GM12878 (cell line): Measurements from ENCODE around the gene IL17RC. TPM values are rescaled to one million over a fixed set of nuclear protein-coding genes. Genes with fewer than 3 reads are reported as not detected.
A peak's percentile ranks its signal among the peaks of the same experiment; 100 is the strongest.

Experiments used
- ATAC-seq: fragments of 200-7000 bp; cut with Tn5 transposase; 3 replicates; pipeline ENCODE4 v1.9.1; 2020; ENCODE audit warnings: mild to moderate bottlenecking, moderate library complexity
- BruUV-seq: library from RNA; stranded (reverse); fragments of 400-500 nt; replicated peaks from 2 replicates; lab custom pipeline; 2021; lab: Mats Ljungman, UMichigan
- CTCF ChIA-PET: fragments of 300-600 bp; sonication (Branson Sonifier 250); formaldehyde crosslinking; extraction: SDS; loops from one replicate; lab custom pipeline; 2021; ENCODE audit warnings: inconsistent platforms; lab: Yijun Ruan, JAX
- POLR2A ChIA-PET: fragments of 350-600 bp; formaldehyde crosslinking; extraction: SDS; loops from one replicate; lab custom pipeline; 2021; ENCODE audit warnings: inconsistent platforms; lab: Charles Lee
- RAD21 ChIA-PET: fragments of 300-600 bp; sonication (Branson Sonifier 250); formaldehyde crosslinking; loops from one replicate; lab custom pipeline; 2023; ENCODE audit warnings: antibody characterized with exemption; ENCODE audit not compliant: unreplicated experiment; lab: Charles Lee
- SMC1A ChIA-PET: fragments of 300-600 bp; sonication (Branson Sonifier 250); formaldehyde crosslinking; loops from one replicate; lab custom pipeline; 2023; ENCODE audit not compliant: unreplicated experiment, uncharacterized antibody; lab: Charles Lee
- DNase-seq: peaks from one replicate; pipeline ENCODE4 v3.0.0-alpha.2; 2011; ENCODE audit warnings: low read depth, low spot score
- FAIRE-seq: peaks from 3 replicates; lab custom pipeline; 2011; peaks lifted over from hg19 to GRCh38; lab: Jason Lieb, UNC
- H2AFZ ChIP-seq: 2 replicates; pipeline ENCODE4 v1.6.0; 2011; ENCODE audit warnings: low read depth, low read length, control low read depth; ENCODE audit not compliant: control insufficient read depth
- H3K27ac ChIP-seq: 2 replicates; pipeline ENCODE4 v1.5.1; 2011; ENCODE audit warnings: control low read depth; ENCODE audit not compliant: control insufficient read depth, insufficient read depth
- H3K27me3 ChIP-seq, 2 experiments: replicated peaks in 1 of 2; 2 replicates each; pipeline versions ENCODE4 v1.6.0 to v1.6.1; 2011; ENCODE audit warnings: low read length in 1 of 2; ENCODE audit not compliant: control insufficient read depth in 2 of 2, insufficient read depth in 2 of 2
- H3K36me3 ChIP-seq, 2 experiments: 2 replicates each; pipeline ENCODE4 v1.5.1; 2011; ENCODE audit warnings: low read length in 1 of 2; ENCODE audit not compliant: control insufficient read depth in 2 of 2, insufficient read depth in 2 of 2
- H3K4me1 ChIP-seq: 2 replicates; pipeline ENCODE4 v1.6.1; 2011; ENCODE audit warnings: mild to moderate bottlenecking, low read length, moderate library complexity, mixed read lengths; ENCODE audit not compliant: control insufficient read depth, insufficient read depth
- H3K4me2 ChIP-seq: 2 replicates; pipeline ENCODE4 v1.6.0; 2011; ENCODE audit warnings: control low read depth; ENCODE audit not compliant: control insufficient read depth, insufficient read depth
- H3K4me3 ChIP-seq: fragments of 200-600 bp; sonication (generic); 2 replicates; pipeline ENCODE4 v1.5.1; 2016
- H3K79me2 ChIP-seq: 2 replicates; pipeline ENCODE4 v1.6.0; 2011; ENCODE audit warnings: low read length; ENCODE audit not compliant: control insufficient read depth, insufficient read depth
- H3K9ac ChIP-seq: 2 replicates; pipeline ENCODE4 v1.8.0; 2011; ENCODE audit warnings: low read length, control low read depth, mixed read lengths; ENCODE audit not compliant: control insufficient read depth, insufficient read depth
- H3K9me3 ChIP-seq: replicated peaks from 3 replicates; pipeline ENCODE4 v1.5.1; 2011; ENCODE audit warnings: mild to moderate bottlenecking, low read length; ENCODE audit not compliant: control insufficient read depth, insufficient read depth
- H4K20me1 ChIP-seq: 2 replicates; pipeline ENCODE4 v1.6.0; 2011; ENCODE audit not compliant: control insufficient read depth, insufficient read depth
- POLR2AphosphoS5 ChIP-seq: IDR thresholded peaks from 2 replicates; pipeline ENCODE4 v1.6.1; 2011; ENCODE audit warnings: mild to moderate bottlenecking, low read length, inconsistent platforms
- RCOR1 ChIP-seq: conservative IDR thresholded peaks from 2 replicates; pipeline ENCODE4 v1.6.1; 2012; ENCODE audit warnings: low read depth, low read length, improper control_type of control experiment
- WGBS: methylation state at CpG from one replicate; pipeline ENCODE4 v1.1.6; 2016; ENCODE audit warnings: low lambda C conversion rate; ENCODE audit not compliant: insufficient replicate concordance, insufficient coverage; ENCODE audit errors: missing lambda C conversion rate; 5-methylcytosine and 5-hydroxymethylcytosine counted together
- in situ Hi-C: fragments of 300-500 bp; cut with MboI; formaldehyde crosslinking; loops from 9 replicates; pipeline ENCODE4 v1.14.3; 2018; ENCODE audit warnings: mixed read lengths
- intact Hi-C: fragments of 100-400 bp; cut with micrococcal nuclease; formaldehyde crosslinking; loops from one replicate; pipeline ENCODE4 v1.14.2; 2022; ENCODE audit not compliant: unreplicated experiment
- polyA plus RNA-seq, 11 experiments: library from polyadenylated mRNA; depleted of rRNA in 4 of 11; unstranded in 6 of 11; stranded (reverse) in 5 of 11; fragments of >200 nt; fragmentation: Nextera tagmentation in 4 of 11; fragmentation: Illumina TruSeq in 1 of 11; extraction: Ambion mirVana in 4 of 11; extraction: Trizol in 1 of 11; gene quantifications; 1 replicate in 1 of 11; 2 replicates in 10 of 11; pipeline versions ENCODE4 v1.2.1 to v1.2.3, GENCODE V29; 2011 to 2016; ENCODE audit warnings: inconsistent platforms in 2 of 11, missing spikeins in 2 of 11, low read depth in 1 of 11
- total RNA-seq, 4 experiments: library from RNA; depleted of rRNA in 3 of 4; stranded (reverse); fragments of >200 nt in 3 of 4; fragmentation: Illumina TruSeq in 1 of 4; extraction: Trizol in 1 of 4; gene quantifications; 2 replicates each; pipeline versions ENCODE4 v1.2.1 to v1.2.3, GENCODE V29; 2013 to 2021
- TF ChIP-seq, protein P1 (sequence below), 3 experiments: IDR thresholded peaks in 2 of 3; conservative IDR thresholded peaks in 1 of 3; 2 replicates each; pipeline ENCODE4 v1.5.1; 2011; ENCODE audit warnings: low read depth in 3 of 3, low read length in 3 of 3, mild to moderate bottlenecking in 3 of 3, control low read depth in 2 of 3, moderate library complexity in 2 of 3, inconsistent platforms in 1 of 3, mixed read lengths in 1 of 3; ENCODE audit not compliant: control insufficient read depth in 2 of 3, insufficient read depth in 1 of 3; ENCODE audit errors: extremely low read depth in 1 of 3

IL17RC gene
- total and polyA plus RNA-seq, 10 of the 15 experiments (the other 5 are each of a cell fraction or from before 2014, with no cell fraction given) = 0.07 to 4.4 (median 0.34) TPM; not detected in 3

DNA sequence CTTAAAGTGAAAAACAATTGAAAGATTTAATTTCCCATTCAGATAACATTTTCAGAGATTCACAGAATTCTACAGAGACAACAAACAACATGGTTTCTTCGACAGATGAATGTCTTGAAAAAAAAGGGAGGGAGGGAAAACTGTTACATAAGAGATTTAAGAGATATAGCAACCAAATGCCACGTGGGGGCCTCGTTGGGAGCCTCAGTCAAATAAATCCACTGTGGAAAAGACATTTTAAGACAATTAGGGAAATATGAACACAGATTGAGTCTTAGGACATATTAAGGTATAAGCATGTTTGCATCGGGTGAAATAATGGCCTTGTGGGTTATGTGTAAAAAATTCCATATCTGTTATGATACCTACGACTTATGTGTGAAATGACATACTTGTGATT is 40.3 kb downstream of the IL17RC start:
- DNase-seq (no peak), FAIRE-seq (no peak), ATAC-seq (no peak)
- Histone ChIP-seq H3K4me2 (no peak overlapping the region), H3K36me3 (no peaks in the 10 kb centered on the region), H2AFZ (no peak overlapping the region), H3K27ac (no peak overlapping the region), H3K79me2 (no peaks in the 10 kb centered on the region), H4K20me1 (no peaks in the 10 kb centered on the region), H3K9me3 (no peaks in the 10 kb centered on the region), H3K27me3 (no peaks in the 10 kb centered on the region), H3K9ac (no peak overlapping the region), H3K4me1 (no peaks in the 10 kb centered on the region), H3K4me3 (no peak overlapping the region)
- no TSS peak for BruUV-seq
- TF ChIP-seq, protein P1, sequence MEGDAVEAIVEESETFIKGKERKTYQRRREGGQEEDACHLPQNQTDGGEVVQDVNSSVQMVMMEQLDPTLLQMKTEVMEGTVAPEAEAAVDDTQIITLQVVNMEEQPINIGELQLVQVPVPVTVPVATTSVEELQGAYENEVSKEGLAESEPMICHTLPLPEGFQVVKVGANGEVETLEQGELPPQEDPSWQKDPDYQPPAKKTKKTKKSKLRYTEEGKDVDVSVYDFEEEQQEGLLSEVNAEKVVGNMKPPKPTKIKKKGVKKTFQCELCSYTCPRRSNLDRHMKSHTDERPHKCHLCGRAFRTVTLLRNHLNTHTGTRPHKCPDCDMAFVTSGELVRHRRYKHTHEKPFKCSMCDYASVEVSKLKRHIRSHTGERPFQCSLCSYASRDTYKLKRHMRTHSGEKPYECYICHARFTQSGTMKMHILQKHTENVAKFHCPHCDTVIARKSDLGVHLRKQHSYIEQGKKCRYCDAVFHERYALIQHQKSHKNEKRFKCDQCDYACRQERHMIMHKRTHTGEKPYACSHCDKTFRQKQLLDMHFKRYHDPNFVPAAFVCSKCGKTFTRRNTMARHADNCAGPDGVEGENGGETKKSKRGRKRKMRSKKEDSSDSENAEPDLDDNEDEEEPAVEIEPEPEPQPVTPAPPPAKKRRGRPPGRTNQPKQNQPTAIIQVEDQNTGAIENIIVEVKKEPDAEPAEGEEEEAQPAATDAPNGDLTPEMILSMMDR (IDR thresholded peaks at IDR 0.05 in 2 of 3, conservative IDR thresholded peaks at IDR 0.05 in 1 of 3; ENCODE audit: control insufficient read depth in 2 of 3, extremely low read depth in 1 of 3, insufficient read depth in 1 of 3, low read depth in 3 of 3, low read length in 3 of 3) = peak in 1 of 3 experiments; percentile 12; a peak in 1 of 6 replicates
- TF ChIP-seq POLR2AphosphoS5 = no peak
- 56% methylated on average over 5 of the region's 5 CpGs for WGBS
- ChIA-PET CTCF (no interaction called here), RAD21 (no interaction called here), POLR2A (no interaction called here), SMC1A (no interaction called here)
- intact Hi-C loops = loop anchor here (10.0 kb wide), 1 partner anchor 268 kb away; no protein-coding TSS in a partner anchor
- in situ Hi-C loops = no loop called here

- POLR2A ChIA-PET = interaction anchor here (0.5 to 0.6 kb wide), 2 partner anchors 8 to 354 kb away, joined by 4 to 6 read pairs; no protein-coding TSS in a partner anchor
Observed at GRCh38 chr3:9965200-9965875, 48.4 kb downstream of the IL17RC start.

More at GRCh38 chr3:9965200-9965875, 48.4 kb downstream of the IL17RC start:
- ChIA-PET RAD21 (no interaction called here), CTCF (no interaction called here), SMC1A (interaction anchor here (0.9 to 1.5 kb wide), 3 partner anchors 11 to 50 kb away, joined by 4 to 5 read pairs (median 5); no protein-coding TSS in a partner anchor)
- DNase-seq = no peak
- H3K9ac ChIP-seq = no peak overlapping the region
- no peak for ATAC-seq
- no peak overlapping the region for H3K4me3 ChIP-seq
- no peaks in the 10 kb centered on the region for H3K9me3 ChIP-seq
- H3K79me2 ChIP-seq = no peaks in the 10 kb centered on the region
- H2AFZ ChIP-seq = no peak overlapping the region
- no peak for FAIRE-seq
- 87% methylated on average over 6 of the region's 6 CpGs for whole genome bisulfite sequencing
- no peak for TF ChIP-seq RCOR1
- in situ Hi-C loops = no loop called here
- no peak overlapping the region for H3K27ac ChIP-seq
- H3K27me3 ChIP-seq = no peaks in the 10 kb centered on the region
- intact Hi-C loops = no loop called here
- no TSS peak for BruUV-seq
- no peak overlapping the region for H3K4me2 ChIP-seq
- H3K36me3 ChIP-seq = peaks cover 2 to 12% of the 10 kb centered on the region in 2 experiments; a peak in 3 of 4 replicates
- H3K4me1 ChIP-seq = no peaks in the 10 kb centered on the region
- H4K20me1 ChIP-seq = no peaks in the 10 kb centered on the region
